ENCODE measurements around the gene ENTPD1.

The ENTPD1 gene

GRCh38 chr10:95845411-95845810 lies 89.4 kb downstream of the ENTPD1 start:
- no peak for TF ChIP-seq CTCF (IDR thresholded peaks at IDR 0.05; ENCODE audit: low read depth, low read length, missing control alignments)
- no peak for DNase-seq (ENCODE audit: low read depth)
- H3K4me3 ChIP-seq (ENCODE audit: low read depth, low read length), result no peak overlapping the region

- no peak for DNase-seq (ENCODE audit: low read depth)
These were observed 91.0 kb downstream of the ENTPD1 start for GRCh38 chr10:95847007-95847406.

GRCh38 chr10:95848841-95849240 lies 92.9 kb downstream of the ENTPD1 start:
- H3K4me3 ChIP-seq (ENCODE audit: low read depth, low read length), result no peak overlapping the region
- no peak for DNase-seq (ENCODE audit: low read depth)
- no peak for TF ChIP-seq CTCF (IDR thresholded peaks at IDR 0.05; ENCODE audit: low read depth, low read length, missing control alignments)

More at GRCh38 chr10:95847007-95847406, 91.0 kb downstream of the ENTPD1 start:
- no peak overlapping the region for H3K4me3 ChIP-seq (ENCODE audit: low read depth, low read length)
- TF ChIP-seq CTCF (IDR thresholded peaks at IDR 0.05; ENCODE audit: low read depth, low read length, missing control alignments), result no peak

GRCh38 chr10:95850791-95851190 lies 94.8 kb downstream of the ENTPD1 start:
- DNase-seq (ENCODE audit: low read depth), result no peak

GRCh38 chr10:95860166-95860940 lies 104.4 kb downstream of the ENTPD1 start:
- DNase-seq (ENCODE audit: low read depth), result no peak
- no peak for TF ChIP-seq CTCF (IDR thresholded peaks at IDR 0.05; ENCODE audit: low read depth, low read length, missing control alignments)
- no peak overlapping the region for H3K4me3 ChIP-seq (ENCODE audit: low read depth, low read length)

More at GRCh38 chr10:95850791-95851190, 94.8 kb downstream of the ENTPD1 start:
- no peak overlapping the region for H3K4me3 ChIP-seq (ENCODE audit: low read depth, low read length)
- TF ChIP-seq CTCF (IDR thresholded peaks at IDR 0.05; ENCODE audit: low read depth, low read length, missing control alignments), result no peak

GRCh38 chr10:95861386-95861785 lies 105.4 kb downstream of the ENTPD1 start:
- no peak for TF ChIP-seq CTCF (IDR thresholded peaks at IDR 0.05; ENCODE audit: low read depth, low read length, missing control alignments)
- H3K4me3 ChIP-seq (ENCODE audit: low read depth, low read length), result no peak overlapping the region
- DNase-seq (ENCODE audit: low read depth), result no peak
